ENCODE data around the gene FOXJ2.

The FOXJ2 gene

GRCh38 chr12:8099235-8099634 lies 66.7 kb downstream of the FOXJ2 start:
- Histone ChIP-seq H4K20me1 (ENCODE audit: insufficient read depth, low read length) (no peaks in the 10 kb centered on the region), H2AFZ (ENCODE audit: low read length) (no peak overlapping the region), H3K4me1 (ENCODE audit: low read length) (no peaks in the 10 kb centered on the region), H3K9me2 (replicated peaks; ENCODE audit: insufficient read depth, low read length) (no peaks in the 10 kb centered on the region), H3K79me2 (ENCODE audit: low read length) (0 out of 2 replicates have a peak, but pooled peaks cover 8% of the 10 kb centered on the region), H3K4me3 (ENCODE audit: low read length) (no peak overlapping the region), H3K4me2 (ENCODE audit: low read depth, low read length) (no peak overlapping the region), H3F3A (ENCODE audit: insufficient read depth, low read length) (no peaks in the 10 kb centered on the region), H3K36me3 (replicated peaks; ENCODE audit: insufficient read depth, low read length) (peaks cover 12% of the 10 kb centered on the region), H3K27ac (ENCODE audit: low read length) (no peak overlapping the region), H3K9ac (ENCODE audit: low read length) (no peak overlapping the region), H3K27me3 (replicated peaks; ENCODE audit: insufficient read depth, low read length) (no peaks in the 10 kb centered on the region), H3K9me3 (replicated peaks; ENCODE audit: insufficient read depth, low read length) (no peaks in the 10 kb centered on the region)
- TF ChIP-seq, protein P1, sequence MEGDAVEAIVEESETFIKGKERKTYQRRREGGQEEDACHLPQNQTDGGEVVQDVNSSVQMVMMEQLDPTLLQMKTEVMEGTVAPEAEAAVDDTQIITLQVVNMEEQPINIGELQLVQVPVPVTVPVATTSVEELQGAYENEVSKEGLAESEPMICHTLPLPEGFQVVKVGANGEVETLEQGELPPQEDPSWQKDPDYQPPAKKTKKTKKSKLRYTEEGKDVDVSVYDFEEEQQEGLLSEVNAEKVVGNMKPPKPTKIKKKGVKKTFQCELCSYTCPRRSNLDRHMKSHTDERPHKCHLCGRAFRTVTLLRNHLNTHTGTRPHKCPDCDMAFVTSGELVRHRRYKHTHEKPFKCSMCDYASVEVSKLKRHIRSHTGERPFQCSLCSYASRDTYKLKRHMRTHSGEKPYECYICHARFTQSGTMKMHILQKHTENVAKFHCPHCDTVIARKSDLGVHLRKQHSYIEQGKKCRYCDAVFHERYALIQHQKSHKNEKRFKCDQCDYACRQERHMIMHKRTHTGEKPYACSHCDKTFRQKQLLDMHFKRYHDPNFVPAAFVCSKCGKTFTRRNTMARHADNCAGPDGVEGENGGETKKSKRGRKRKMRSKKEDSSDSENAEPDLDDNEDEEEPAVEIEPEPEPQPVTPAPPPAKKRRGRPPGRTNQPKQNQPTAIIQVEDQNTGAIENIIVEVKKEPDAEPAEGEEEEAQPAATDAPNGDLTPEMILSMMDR (IDR thresholded peaks at IDR 0.05; ENCODE audit: low read length) = no peak
- TF ChIP-seq EZH2 (optimal IDR thresholded peaks at IDR 0.05; ENCODE audit: low read depth, low read length) = no peak
- TF ChIP-seq EZH2phosphoT487 (IDR thresholded peaks at IDR 0.05; ENCODE audit: low read length) = no peak
- DNase-seq = no peak
